ENCODE measurements around the gene MDH2.
"Not testable (repeated sequence)": the region's sequence is repeated elsewhere in the genome, so short reads cannot be mapped to it uniquely, and the experiment has no call there.

MDH2 gene

GRCh38 chr7:76047305-76047810 lies 548 bp upstream of the MDH2 start:
- peak; percentile 7 for DNase-seq (ENCODE audit: low spot score)

- DNase-seq (ENCODE audit: low spot score) = no peak
Measured at GRCh38 chr7:76048668-76048988, 722 bp downstream of the MDH2 start.

GRCh38 chr7:76049295-76049694 lies 1.4 kb downstream of the MDH2 start:
- no peak for DNase-seq (ENCODE audit: low spot score)

- DNase-seq (ENCODE audit: low spot score) = no peak
Measured at GRCh38 chr7:76050545-76050944, 2.6 kb downstream of the MDH2 start.

DNA sequence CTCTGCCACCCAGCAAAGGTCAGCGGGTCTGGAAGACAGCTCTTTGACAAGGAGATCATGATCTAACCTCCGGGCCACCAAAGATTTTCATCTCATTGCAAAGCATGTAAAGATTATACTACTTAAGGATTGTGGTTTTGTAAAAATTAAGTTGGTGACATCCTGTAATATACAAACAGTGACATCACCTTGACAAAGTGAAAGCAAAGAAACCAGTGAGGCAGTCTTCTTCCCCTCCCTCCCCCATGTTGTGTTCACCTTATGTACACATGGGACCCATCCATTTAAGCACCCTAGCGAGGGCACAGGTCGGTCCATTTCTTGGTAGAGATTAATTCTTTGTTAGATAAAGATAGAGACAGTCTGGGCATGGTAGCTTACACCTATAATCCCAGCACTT lies 3.9 kb downstream of the MDH2 start:
- DNase-seq (ENCODE audit: low spot score) = no peak

- DNase-seq (ENCODE audit: low spot score) = not testable (repeated sequence)
Measured at GRCh38 chr7:76052681-76053080, 4.8 kb downstream of the MDH2 start.

GRCh38 chr7:76053461-76053860 lies 5.6 kb downstream of the MDH2 start:
- DNase-seq (ENCODE audit: low spot score) = no peak

- peak; percentile 48 for DNase-seq (ENCODE audit: low spot score)
Measured at GRCh38 chr7:76054123-76055120, 6.5 kb downstream of the MDH2 start.

DNA sequence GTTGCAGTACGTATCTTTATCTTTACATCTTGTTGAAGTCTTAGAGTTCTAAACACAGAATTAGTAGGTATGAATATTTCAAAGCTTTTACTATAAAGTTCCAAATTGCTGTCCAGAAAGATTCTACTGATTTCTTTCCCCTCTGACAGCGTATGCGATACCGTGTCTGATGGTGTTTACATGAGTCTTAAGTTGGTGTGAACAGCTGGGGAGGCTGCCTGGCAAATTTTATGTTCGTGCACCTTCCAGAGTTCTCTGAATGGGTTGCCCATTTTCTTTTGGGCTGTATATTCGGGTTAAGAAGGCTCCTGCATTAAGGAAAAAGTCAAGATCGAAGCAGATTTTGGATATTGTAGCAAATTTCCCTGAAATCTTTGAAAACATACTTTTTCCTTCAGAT lies 8.3 kb downstream of the MDH2 start:
- DNase-seq (ENCODE audit: low spot score) = no peak

DNA sequence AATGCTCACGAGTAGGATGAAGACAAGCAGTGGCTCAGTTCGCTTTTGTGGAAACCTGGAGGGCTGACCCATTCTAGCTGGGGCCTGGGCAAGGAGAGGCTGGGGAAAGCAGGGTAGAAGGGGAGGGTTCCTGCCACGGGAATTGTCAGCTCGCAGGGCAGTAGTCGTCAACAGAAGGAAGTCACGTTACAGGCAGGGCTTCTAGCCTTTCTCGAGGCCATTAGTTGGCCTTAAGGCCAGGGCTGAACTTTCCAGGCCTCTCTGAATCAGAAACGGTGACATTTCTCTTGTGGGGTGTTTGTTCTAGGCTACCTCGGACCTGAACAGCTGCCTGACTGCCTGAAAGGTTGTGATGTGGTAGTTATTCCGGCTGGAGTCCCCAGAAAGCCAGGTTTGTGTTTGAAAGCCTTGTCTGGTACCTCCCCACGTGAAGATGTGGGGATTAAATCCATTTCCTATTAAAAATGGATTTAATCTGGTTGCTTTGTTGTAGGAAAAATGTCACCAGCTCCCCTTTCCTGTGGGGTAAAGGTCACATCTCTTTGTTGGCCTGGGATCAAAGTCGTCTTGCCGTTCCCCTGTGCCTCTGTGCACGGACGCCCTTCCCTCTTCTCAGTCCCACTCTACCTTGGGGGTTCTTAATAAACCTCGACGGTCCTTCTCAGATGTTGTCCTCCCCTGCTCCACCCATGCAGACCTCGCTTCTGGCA lies 9.4 kb downstream of the MDH2 start:
- DNase-seq (ENCODE audit: low spot score) = no peak

DNA sequence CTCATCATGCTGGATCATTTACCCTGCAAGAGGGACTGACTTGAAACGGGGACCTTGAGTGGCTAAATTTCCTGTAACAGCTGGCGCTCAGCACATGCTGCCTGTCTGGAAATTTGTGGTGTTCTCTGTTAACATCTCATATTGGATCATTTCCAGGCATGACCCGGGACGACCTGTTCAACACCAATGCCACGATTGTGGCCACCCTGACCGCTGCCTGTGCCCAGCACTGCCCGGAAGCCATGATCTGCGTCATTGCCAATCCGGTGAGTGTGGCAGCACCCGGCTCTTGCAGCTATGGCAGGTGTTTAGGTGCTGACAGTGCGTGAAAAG lies 9.9 kb downstream of the MDH2 start:
- DNase-seq (ENCODE audit: low spot score) = no peak

DNA sequence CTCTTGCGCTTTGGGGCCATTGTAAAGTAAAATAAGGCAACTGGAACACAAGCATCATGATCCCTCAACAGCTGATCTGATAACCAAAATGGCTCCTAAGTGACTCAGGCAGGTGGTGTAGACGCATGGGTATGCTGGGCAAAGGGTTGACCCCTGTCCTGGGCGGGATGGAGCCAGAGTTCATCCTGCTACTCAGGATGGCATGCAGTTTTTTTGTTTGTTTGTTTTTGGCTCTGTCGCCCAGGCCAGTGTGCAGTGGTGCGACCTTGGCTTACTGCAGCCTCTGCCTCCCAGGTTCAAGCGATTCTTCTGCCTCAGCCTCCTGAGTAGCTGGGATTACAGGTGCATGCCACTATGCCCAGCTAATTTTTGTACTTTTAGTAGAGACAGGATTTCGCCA lies 10.8 kb downstream of the MDH2 start:
- not testable (repeated sequence) for DNase-seq (ENCODE audit: low spot score)

GRCh38 chr7:76060842-76061241 lies 12.9 kb downstream of the MDH2 start:
- no peak for DNase-seq (ENCODE audit: low spot score)

GRCh38 chr7:76062254-76062653 lies 14.3 kb downstream of the MDH2 start:
- DNase-seq (ENCODE audit: low spot score) = no peak

DNA sequence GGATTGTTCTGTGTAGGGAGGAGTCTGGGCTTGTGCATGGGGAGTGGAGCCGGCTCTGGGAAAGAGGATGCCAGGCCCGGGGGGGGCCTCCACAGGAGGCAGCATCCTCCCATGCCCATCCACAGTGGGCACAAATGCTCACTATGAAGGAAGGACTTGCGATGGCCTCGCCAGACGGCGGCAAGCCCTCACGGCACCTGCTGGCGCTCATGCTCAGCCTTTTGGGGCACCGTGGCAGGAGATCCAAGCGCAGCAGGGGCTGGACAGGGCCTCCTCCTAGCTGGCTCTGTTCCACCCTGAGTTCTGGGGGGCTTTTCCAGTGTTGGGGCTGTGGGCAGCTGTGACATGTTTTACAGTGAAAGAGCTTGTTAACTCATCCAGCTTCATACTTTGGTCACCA lies 15.2 kb downstream of the MDH2 start:
- DNase-seq (ENCODE audit: low spot score) = no peak

- DNase-seq (ENCODE audit: low spot score) = no peak
Measured at GRCh38 chr7:76063525-76063924, 15.6 kb downstream of the MDH2 start.

GRCh38 chr7:76064208-76064970 lies 16.5 kb downstream of the MDH2 start:
- DNase-seq (ENCODE audit: low spot score) = no peak

- DNase-seq (ENCODE audit: low spot score) = no peak
Measured at GRCh38 chr7:76065016-76065612, 17.2 kb downstream of the MDH2 start.

DNA sequence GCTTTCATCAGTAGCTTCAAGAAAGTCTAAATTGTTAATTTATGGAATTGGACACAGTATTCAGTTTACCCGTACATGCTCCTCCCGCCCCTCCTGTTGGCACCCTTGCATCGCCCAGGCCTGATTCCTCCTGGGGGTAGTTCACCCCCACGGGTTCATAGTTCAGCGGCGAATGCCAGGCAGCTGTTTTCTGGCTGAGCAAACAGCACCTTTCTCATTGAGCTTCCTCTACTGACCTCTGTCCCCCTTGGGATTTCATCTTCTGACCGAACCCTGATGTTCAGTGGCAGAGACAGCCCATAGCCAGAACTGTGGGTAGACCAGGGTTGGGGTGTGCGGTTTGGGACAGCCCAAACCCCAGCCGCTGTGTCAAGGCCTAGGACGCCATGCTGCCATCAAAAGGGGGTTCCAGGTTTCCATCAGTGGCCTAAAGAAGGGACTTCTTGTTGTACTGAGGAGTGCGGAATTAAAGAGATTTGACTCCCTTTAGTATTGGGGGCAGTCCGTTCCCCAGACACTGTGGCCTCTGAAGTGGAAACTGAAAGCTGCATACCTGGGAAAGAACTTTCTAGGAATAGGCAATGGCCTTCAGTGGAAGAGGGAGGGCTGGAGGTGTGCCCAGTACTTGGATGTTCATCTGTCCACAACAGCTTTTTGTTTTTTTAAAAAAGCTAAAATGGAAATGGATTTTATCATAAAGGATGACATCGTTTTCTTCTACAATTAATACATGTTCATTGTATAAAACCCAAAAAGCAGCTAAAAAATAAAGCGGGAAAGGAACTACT lies 19.0 kb downstream of the MDH2 start:
- DNase-seq (ENCODE audit: low spot score) = no peak

DNA sequence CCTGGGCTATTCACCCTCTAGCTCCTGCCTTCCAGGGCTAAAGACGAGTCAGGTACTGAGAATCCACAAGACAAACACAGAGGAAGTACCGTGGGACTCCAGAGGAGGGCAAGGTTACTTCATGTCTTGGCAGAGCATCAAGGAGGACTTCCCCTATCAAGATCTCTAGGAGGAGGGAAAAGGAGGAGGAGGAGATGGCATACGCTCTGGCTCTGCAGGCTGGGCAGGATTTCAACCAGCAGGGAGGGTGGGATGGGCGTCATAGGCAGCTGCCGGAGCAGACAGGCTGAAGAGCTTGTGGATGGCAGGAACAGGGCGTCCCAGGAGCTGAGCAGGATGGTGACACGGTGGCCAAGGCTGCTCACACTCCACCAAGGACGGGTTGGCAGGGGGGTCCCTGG lies 21.3 kb downstream of the MDH2 start:
- peak; percentile 46 for DNase-seq (ENCODE audit: low spot score)
